Stimulated activated CD4-positive, alpha-beta T cell treated with anti-CD3 and anti-CD28 coated beads, TNF-alpha, amount 100 ng/mL, for 24 hours (primary cell): ENCODE data around the gene TTF2.
"Not testable (repeated sequence)": the region's sequence is repeated elsewhere in the genome, so short reads cannot be mapped to it uniquely, and the experiment has no call there.

Experiments
- DNase-seq, 3 experiments: peaks; one replicate each; pipeline ENCODE4 v3.0.0-alpha.2; 2020; ENCODE audit warnings: low read depth in 3 of 3

Gene TTF2

GRCh38 chr1:117093091-117093534 is 33.0 kb downstream of the TTF2 start:
- DNase-seq, result no peak

- DNase-seq, result no peak
Observed at GRCh38 chr1:117093870-117094621, 33.9 kb downstream of the TTF2 start.

- no peak for DNase-seq
Observed at GRCh38 chr1:117094841-117095604, 34.9 kb downstream of the TTF2 start.

DNA sequence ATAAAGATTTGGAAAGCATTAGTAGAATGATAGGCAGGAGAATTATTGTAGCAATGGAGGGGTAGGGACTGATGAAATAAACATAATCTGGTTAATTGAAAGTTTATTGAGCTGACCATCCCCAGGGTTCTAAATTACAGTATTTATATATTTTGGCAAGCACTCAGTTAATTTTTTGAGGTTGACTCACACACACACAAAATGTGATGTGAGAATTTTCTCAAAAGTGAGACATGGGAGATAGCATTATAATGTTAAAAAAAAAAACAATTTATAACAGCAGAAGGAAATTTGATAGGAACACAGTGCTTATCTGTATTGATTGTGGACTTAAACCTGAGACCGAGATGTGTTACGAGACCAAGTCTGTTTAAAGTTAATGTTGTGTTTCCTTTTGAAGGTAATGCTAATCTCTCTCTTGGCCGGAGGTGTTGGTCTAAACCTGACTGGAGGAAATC is 36.9 kb downstream of the TTF2 start:
- DNase-seq, result no peak

DNA sequence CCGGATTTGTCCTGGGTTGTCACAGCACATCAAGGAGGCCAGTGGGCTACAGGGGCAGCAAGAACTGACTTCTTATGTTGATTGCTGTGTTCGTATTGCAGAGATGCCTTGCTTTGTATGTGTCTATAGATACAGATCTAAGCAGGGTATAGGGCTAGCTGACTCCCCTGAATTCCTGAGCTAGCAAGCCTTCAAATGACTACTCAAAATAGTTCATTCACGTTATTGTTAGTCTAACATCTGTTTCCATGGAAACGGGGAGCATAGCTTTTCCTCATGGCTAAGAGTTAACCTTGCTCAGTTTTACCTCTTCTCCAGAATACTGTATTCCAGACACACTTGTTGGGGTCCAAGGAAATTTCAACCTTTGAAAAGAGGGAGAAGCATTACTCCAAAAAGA is 37.3 kb downstream of the TTF2 start:
- DNase-seq, result no peak

DNA sequence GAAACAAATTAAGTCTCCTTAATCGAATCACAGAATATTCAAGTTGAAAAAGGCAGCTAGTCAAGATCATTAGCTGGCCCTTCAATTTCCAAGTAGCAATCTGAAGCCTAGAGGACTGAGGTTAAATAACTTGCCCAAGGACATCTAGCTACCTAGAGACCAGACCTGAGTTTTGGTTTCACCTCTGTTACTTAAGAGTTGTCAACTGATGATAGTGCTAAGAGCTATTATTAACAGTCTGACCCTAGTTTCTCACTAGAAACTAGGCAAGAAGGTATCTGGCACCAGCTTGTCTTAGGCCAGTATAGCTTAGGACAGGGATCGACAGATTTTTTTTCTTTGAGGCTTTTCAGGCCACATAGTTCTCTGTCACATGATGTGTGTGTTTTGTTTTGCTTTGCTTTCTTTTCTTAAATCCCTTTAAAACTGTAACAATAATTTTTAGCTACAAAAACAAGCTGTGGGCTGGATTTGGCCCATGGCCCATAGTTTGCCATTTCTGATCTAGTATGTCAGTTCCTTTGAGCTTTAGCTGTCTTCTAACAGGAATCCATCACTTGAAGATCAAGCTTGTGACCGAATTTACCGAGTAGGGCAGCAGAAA is 38.3 kb downstream of the TTF2 start:
- no peak for DNase-seq

- no peak for DNase-seq
Observed at GRCh38 chr1:117101334-117101733, 41.2 kb downstream of the TTF2 start.

DNA sequence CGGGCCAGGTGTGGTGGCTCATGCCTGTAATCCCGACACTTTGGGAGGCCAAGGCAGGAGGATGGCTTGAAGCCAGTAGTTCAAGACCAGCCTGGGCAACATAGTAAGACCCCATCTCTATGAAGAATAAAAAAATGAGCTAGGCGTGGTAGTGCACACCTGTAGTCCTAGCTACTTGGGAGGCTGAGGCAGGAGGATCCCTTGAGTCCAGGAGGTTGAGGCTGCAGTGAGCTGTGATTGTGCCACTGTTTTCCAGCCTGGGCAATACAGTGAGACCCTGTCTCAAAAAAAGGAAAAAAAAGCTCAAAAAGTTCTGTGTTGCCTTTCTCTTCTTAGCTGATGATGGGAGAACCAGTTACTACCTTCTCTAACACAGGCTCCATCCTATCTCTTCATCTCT is 41.7 kb downstream of the TTF2 start:
- not testable (repeated sequence) for DNase-seq

- no peak for DNase-seq
Observed at GRCh38 chr1:117104986-117105385, 44.9 kb downstream of the TTF2 start.

DNA sequence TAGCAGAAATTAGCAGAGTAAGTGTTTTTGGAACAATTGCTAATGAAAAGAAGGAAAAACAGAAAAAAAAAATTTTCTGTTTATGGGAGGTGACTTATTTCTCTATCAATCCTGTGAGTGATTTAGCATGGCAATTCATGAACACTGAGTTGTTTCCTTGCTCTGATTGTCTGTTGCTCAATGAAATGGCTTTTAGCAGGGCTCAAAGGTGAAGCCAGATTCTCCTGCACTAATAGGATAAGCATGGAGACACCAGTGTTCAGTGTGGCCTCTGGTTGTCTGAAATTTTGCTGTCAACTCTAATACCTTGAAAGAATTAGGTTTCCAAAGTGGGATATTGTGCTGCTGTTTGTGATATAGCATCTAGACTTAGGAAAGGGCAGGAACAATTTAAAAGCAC is 45.6 kb downstream of the TTF2 start:
- no peak for DNase-seq

- DNase-seq, result no peak
Observed at GRCh38 chr1:117106478-117106877, 46.4 kb downstream of the TTF2 start.

DNA sequence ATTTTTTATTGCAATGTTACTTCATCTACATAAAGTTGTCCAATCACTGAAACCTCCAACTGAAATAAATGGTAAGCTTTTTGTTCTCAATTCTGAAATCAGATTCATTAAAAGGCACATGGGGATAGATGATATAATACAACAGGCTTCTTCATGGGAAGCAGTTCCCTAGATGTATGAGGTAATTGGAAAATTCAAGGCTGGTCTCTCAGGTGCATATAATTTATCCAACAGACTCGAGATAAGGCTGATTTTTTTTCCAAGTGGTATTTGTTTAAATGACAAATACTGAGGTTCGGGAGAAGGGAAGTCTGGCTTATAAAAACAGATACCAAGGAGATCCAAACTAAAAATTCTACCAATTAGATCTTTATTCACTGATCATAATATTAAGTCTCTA is 47.2 kb downstream of the TTF2 start:
- no peak for DNase-seq

- DNase-seq, result no peak
Observed at GRCh38 chr1:117110774-117111173, 50.6 kb downstream of the TTF2 start.

DNA sequence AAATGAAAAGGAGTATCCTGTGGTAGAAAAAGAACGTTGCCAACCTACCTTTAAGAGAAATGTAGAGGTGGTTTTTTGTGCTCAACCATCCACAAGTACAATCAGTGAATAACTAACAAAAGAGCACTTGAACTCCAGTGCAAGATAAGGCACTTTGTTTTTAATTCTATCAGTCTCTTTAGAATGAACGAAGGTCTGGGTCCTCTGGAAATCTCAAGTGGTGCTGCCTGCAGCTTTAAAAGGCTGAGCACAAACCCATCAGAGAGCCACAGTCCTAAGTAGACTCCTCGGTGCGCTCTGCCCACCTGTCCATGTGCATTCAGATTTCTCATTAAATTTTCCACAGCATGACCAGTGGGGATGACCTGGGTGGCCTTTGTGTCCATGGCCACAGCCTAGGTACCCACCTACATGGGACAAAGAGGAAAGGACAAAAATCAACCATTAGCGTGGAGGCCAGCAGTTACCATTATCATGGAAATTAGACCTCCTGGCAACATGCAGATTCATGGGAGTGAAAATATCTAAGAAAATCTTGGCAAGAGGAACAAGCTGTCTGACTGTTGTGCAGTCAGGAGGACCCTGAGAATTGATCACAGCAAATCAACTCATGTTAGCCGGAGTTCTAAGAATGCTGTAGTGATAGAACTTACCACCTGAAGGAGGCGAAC is 52.1 kb downstream of the TTF2 start:
- DNase-seq, result no peak

GRCh38 chr1:117113199-117113598 is 53.1 kb downstream of the TTF2 start:
- DNase-seq, result no peak

DNA sequence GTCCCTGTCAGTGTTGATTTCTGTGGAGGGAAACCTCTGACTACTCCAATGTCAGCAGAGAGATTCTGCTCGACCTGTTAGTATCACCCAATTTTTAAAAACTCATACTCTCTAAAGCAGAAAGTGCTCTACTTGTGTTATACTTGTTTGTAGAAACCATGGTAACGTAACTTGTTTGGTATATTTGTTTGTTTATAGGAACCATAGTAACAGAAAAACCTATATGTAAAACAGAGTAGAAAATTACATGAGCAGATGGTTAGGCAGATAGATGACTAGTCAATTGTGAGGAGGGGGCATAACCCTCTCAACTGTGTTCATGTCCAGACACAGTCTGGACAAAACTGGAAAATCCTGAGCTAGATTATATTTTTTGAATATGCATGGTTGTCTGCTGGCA is 54.8 kb downstream of the TTF2 start:
- no peak for DNase-seq

- no peak for DNase-seq
Observed at GRCh38 chr1:117116090-117116783, 56.1 kb downstream of the TTF2 start.

- DNase-seq, result no peak
Observed at GRCh38 chr1:117116784-117117130, 56.6 kb downstream of the TTF2 start.

GRCh38 chr1:117117697-117118096 is 57.6 kb downstream of the TTF2 start:
- no peak for DNase-seq

DNA sequence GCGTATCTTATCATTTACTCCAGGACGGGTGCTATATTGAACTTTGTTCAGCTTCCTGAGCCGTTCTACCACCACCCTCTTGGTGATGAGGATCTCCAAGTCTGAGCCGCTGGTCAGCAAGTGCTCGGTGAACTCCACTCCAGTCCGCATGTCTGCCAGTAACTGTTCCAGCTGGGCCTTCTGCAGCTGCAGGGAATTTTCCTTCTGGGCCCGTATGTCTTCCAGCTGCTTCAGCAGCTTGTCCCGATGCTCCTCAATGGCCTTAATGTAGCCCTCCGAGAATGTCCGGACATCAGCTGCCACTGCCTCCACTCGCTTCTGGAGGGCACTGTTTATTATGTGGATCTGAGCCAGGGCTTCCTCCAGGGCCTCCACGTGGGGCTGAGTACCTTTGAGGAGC is 58.0 kb downstream of the TTF2 start:
- DNase-seq, result no peak

DNA sequence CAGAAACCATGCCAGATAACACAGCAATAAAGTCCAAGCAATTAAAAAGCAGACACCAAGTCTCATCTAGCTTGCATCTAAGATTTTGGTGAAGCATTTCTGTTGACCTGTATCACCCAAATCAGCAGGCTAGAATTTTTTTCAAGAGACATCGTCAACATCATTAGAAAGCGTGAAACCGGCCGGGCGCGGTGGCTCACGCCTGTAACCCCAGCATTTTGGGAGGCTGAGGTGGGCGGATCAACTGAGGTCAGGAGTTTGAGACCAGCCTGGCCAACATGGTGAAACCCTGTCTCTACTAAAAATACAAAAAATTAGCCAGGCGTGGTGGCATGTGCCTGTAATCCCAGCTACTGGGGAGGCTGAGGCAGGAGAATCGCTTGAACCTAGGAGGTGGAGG is 59.0 kb downstream of the TTF2 start:
- DNase-seq, result not testable (repeated sequence)
